ENCODE data around the gene SPRY2. TPM values are rescaled to one million over a fixed set of nuclear protein-coding genes. Genes with fewer than 3 reads are reported as not detected.

Gene SPRY2
- polyA plus RNA-seq, 3 donors, result 48.2 to 64.9 (median 49.1) TPM

DNA sequence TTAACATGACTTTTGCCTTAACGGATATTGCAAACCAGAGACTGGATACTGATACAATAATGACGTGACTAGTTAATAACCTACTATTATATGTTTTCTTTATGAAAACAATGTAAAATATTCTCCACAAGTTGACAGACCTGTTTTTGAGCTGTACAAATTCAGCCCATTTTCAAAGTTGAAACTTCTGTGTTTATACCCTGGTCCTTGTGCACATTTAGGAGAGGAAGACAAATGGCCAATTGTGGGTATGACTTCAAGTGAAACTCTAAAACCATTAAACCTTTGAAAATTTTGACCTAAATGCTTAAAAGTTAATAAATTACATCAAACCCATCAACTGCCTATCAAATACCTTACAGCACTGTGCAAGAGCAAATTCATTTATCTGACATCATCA lies 8.9 kb downstream of the SPRY2 start:
- DNase-seq, result no peak

DNA sequence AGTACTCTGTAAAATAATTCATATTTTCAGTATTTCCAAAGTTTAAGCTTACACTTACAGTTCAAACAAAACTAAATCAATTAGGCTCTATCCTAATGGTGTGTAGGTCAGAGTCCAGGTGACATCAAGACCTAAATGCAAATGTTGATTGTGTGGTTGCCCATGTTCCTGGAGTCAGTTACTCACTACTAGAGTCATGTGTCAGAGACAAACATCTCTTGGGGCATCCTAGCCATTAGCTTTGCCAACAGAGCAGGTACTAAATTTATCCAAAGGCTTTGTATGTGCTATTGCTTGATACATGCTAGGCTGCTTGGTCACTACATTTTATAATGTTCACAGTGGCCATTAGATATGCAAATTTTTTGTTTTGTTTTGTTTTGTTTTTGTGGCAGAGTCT lies 11.7 kb downstream of the SPRY2 start:
- DNase-seq, result no peak

DNA sequence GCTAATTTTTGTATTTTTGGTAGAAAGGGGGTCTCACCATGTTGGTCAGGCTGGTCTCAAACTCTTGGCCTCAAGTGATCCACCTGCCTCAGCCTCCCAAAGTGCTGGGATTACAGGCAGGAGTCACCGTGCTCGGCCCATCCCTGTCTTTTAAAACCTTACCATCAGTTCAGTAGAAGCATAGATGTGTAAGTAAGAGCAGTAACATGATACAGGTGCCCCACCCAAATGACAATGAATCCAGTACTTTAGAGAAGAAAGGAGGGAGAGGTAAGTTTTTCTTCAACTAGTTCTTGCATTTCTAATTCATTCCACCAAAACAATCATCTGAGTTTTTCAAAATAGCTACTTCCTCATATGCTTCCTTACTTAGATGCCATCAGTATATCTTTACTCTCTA lies 21.9 kb downstream of the SPRY2 start:
- no peak for DNase-seq

DNA sequence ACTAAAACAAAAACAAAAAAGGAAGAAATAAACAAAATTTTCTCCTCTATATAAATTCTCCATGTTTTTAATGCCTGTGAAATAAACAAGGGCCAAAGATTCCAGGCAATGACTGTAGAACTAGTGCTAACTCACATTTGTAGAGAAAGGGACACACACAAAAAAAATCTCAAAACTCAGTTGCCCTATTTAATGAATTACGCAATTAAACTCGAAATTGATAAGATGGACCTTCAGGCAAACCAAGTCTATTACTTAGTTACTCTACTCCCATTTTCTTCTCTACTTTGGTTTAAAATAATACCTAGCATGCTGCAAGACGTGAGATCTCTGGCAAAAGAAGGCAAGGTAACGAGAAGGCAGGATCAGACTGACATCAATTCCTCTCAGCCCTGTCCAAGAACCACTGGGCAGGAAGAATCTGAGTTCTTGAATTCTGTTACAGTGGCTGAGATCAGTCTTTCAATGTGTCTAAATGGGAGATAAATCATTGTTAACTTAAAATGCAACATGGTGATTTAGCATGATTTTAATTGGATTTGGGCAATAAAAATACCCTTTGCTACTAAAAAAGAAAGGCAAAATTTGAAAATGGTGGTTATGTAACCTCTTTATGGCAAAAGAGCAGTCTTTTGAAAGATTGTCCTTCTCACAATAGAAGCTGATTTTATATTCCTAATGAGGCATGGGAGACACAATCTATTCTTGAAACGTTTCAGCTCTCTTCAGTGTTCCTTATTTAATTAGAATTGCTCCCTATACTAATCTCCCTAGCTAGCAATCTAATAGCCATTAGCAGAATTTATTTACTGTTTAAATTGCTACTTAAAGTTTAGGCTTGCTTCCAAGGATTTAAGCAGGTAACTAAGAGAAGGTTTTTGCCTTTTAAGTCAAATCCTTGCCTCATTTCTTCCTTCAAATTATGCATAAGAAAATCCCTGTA lies 25.9 kb downstream of the SPRY2 start:
- DNase-seq, result no peak

DNA sequence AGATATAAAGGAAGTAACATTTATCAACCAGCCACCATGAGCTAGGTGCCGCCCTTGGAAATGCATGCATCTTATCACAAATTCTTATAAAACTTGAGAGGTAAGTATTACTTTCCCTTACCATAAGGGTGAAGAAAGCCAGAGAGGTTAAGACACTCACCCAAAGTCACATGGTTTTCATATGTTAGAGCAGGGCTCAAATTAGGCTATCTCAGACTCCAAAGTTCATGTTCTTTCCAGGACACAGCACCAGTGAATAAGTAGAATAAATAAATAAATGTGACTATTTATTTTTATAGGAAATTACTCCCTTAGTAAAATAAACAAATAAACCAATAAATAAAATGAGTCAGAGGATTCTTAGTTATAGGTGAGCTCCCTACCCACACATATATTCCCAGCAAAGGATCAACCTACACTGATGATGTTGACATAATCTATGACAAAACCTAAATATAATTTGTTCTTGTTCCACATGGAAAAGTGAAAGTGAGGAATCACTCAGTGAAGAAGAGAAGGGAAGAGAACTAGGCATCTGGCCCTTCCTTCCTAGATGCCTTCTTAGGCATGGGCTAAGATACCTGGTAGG lies 27.2 kb downstream of the SPRY2 start:
- no peak for DNase-seq

DNA sequence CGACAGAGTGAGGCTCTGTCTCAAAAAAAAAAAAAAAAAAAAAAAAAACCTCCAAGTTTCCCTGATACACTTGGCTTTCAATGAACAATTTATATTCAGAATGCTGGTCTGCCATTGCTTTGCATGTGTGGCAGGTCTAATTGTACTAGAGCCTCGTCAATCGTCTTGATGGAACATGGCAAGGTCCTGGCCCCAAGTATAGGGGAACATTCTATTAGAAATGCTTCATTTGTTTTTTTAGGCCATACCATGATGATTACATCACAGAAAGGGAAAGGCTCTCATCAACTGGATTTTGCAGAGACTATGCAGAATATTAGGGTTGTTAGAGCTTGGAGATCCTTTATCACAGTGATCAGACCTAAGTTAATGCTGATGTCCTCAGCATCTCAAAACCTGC lies 28.0 kb downstream of the SPRY2 start:
- DNase-seq, result no peak

DNA sequence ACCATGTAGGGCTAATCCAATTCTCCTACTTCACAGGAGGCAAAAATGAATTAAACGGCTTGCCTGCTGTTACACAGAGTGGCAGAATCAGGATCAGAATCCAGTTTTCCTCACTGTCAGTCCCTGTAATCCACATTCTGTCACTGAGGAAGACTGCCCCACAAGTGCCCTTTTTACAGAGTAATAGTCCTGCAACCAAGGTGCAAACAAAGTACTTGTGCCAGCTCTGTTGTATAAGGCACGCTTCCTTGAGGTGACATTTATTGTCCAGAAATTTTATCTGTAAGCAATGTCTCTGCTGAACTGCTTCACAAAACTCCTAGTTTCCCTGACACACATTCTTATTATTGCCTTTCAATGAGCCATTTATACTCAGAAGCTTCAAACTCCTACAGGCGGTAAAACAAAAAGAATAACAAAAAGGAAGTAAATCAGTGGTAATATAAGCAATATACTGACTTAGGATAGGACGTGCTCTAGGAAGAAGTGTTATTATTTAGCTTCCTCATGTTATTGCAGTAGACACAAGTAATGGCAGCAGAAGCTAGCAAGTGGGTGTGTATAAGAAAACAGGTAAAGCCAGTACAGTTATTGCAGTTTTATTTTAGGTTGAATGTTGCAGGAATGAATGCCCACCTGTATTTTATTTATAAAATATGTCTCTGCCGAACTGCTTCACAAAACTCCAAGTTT lies 28.8 kb downstream of the SPRY2 start:
- no peak for DNase-seq

DNA sequence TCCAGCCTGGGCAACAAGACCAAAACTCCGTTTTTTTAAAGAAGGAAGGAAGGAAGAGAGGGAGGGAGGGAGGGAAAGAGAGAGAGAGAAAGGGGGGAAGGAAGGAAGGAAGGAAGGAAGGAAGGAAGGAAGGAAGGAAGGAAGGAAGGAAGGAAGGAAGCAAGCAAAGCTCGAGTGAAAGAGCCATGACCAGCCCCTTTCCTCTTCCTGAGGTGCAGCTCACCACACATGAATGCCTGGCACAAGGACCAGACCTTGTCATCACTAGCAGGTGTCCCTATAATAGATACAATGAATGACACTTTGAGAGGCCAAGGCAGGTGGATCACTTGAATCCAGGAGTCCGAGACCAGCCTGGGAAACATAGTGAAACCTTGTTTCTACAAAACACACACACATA lies 31.0 kb downstream of the SPRY2 start:
- no peak for DNase-seq

DNA sequence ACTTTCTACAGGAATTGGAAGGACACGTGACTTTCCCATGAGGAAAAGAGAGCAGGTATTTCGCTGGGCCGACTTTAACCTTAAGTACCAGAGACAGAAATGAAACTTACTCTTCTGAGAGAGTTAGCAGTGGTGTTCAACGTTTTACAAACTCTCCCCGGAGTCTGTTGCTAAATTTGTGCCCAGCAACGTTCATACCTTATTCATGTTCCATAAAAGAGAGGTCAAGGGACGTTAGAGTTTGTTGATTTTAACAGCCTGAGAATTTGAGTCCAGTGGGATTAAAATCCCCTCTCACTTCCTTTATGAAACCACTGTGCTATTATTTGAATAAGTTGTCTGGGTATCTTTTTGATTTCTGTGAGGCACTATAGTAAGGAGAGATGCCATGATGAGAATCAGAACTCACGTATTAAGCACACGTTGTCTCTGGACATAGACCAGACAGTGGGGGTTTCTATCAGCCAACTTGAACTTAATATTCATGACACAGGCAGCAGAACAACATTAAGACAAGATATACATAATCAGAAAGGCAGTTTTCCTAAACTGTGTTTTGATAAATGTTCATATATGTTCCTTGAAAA lies 33.4 kb downstream of the SPRY2 start:
- no peak for DNase-seq

DNA sequence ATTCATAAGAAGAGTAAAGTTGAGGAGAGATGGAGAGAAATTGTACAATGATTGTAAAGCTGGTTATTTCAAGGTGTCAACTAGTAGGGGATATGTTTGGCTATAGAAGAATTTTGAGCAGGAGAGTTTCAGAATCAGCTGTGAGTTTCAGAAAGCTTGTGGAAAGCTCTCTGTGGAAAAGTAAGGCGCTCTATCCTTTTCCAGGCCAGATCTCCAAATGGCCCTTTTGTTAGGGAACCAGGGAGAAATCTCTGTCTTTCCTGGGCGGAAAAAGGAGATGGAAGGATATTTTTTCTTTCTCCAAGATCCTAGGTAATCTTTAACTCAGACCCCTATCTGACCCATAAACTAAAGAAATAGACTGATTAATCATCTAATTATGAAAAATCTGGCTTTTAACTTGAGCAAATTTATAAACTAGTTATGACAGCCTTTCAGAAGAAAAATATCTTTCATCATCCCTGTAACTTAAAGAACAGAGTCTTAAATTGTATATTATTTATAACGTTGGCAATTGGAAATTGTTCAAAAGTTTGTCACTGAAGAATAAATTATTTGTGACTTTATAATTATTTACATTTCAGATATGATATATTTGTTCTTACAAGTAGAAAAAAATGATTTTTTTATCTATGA lies 34.5 kb downstream of the SPRY2 start:
- no peak for DNase-seq

DNA sequence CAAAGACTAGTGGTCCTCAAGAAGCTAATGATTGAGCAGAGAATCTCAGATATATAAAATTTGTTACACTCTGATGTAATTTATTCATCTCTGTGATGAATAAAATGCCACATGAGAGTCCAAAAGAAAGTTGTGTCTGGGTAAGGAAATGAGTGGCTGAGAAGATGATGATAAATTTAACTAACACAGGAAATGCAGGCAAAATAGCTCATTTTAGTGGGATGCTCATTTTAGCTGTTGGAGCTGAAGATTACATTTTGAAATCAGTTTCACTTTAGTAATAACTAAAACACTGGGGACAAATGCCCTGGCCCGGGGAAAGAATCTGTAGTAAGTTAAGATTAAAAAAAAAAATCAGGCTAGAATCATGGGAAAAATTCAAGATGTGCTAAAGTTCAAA lies 35.2 kb downstream of the SPRY2 start:
- no peak for DNase-seq

DNA sequence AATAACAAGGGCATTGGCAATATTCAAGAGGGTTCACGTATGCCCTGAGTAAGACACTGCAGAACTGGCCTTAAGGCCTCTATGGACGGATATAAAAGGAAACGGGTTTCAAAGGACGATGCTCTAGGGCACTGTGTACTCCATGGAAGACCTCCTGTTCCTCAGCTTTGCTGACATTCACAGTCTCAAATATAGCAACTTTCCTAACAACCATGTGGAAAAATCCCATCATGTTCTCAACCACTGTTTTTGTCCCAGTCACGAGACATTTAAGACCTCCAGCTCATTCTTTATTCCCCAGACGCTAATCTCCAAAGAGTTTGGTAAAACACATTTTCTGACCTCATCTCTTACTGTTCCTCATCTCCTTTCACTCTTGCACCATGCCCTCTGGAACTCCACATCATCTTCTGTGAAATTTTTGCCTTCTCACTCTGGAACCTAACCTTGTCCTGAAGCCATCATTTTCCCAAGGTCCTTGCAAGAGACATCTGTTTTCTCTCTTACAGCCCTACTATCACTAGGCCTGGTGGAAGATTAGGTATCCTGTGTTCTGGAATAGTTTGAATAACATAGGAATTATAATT lies 37.6 kb downstream of the SPRY2 start:
- DNase-seq, result no peak

DNA sequence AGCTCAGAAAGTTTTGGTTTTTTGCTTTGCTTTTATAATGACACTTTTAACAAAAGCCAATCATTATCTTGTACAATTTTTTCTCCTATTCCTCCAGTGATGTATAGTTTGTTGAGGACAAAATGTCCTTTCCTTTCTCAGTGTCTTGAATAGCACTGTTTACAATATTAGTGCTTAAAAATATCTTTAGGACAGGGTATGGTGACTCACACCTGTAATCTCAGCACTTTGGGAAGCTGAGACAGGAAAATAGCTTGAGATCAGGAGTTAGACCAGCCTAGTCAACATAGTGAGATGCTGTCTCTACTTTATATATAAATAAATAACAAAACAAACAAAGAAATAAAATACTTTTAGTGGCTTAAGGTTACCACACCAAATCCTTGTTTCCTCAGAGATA lies 41.9 kb downstream of the SPRY2 start:
- DNase-seq, result no peak

DNA sequence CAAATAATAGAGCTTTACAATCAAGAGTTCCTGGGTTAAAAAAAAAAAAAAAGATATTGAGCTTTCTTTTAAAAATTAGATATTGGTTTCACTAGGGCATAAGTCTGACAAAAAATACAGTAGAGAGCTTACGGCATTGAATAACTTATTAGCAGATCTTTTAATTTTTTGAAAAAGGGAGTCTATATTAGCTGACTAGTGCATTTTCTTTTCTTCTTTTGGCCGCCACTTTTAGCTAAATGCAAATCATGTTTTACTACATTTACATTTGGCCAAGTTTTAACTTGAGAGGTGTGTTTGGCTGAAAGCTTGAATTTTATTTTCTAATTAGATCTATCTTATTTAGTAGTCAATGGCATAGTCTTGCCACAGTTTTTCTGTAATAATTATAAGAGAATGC lies 43.4 kb downstream of the SPRY2 start:
- no peak for DNase-seq

DNA sequence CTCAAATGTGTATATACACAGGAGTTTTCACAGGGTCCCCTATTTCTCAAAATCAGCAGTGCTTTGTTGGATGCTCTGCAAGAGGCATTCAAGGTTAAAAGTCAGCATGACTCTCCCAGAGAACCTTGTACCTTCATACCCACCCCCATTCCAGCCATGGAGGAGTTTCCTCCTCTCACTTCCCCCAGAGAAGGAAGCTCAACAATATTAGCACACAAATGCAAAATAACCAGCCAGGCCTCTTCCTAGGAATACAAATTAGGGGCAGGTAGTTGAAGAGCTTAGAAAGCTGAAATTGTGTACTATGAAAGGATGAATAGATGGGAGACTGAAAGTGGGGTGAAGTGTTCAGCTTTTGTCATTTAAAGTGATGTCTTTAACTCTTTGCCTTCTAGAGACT lies 43.8 kb downstream of the SPRY2 start:
- DNase-seq, result no peak

DNA sequence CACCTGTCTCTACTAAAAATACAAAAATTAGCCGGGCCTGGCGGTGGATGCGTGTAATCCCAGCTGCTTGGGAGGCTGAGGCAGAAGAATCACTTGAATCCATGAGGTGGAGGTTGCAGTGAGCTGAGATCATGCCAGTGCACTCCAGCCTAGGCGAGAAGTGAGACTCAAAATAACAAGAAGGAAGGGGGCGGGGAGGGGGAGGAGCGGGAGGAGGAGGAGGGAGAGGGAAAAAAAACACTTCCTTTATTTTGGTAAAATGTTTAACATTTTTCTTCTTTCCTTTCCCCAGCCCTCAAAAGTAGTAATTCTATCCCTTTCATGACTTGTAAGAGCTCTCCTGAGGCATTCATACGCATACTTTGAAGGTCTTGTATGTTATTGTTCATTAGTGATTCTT lies 44.3 kb downstream of the SPRY2 start:
- DNase-seq, result no peak

DNA sequence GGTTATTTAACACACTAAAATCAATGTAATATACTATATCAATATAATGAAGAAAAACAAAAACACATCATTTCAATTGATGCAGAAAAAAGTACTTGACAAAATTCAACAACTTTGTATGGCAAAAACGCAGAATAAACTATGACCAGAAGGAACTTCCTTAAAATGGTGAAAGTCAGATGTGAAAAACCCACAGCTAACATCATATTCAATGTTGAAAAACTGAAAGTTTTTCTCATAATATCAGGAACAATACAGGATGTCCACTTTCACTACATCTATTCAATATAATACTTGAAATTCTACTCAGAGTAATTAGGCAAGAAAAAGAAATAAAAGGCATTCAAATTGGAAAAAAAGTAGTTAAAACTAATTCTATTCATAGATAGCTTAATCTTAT lies 50.3 kb downstream of the SPRY2 start:
- no peak for DNase-seq
